Upper lobe of left lung (tissue), 6 donors: Measurements from ENCODE around the gene HELZ2. TPM values are rescaled to one million over a fixed set of nuclear protein-coding genes. Genes with fewer than 3 reads are reported as not detected.

Source experiments
- ATAC-seq, 2 donors: fragments of 200-7000 bp; cut with Tn5 transposase; one replicate each; pipeline ENCODE4 v1.9.1; 2022; ENCODE audit warnings: mild to moderate bottlenecking in 2 of 2, moderate library complexity in 2 of 2; ENCODE audit not compliant: low FRiP score in 2 of 2
- DNase-seq, 2 donors: peaks; one replicate each; pipeline ENCODE4 v3.0.0-alpha.2; 2019 to 2020
- H3K27ac ChIP-seq, 4 donors: fragments of 200-600 bp; sonication (generic); one replicate each; pipeline ENCODE4 v1.5.1; 2016 to 2019
- H3K27me3 ChIP-seq, 4 donors: fragments of 200-600 bp; sonication (generic); one replicate each; pipeline ENCODE4 v1.5.1; 2017 to 2019
- H3K36me3 ChIP-seq, 4 donors: fragments of 200-600 bp; sonication (generic); one replicate each; pipeline ENCODE4 v1.5.1; 2016 to 2019
- H3K4me1 ChIP-seq, 4 donors: fragments of 200-600 bp; sonication (generic); one replicate each; pipeline ENCODE4 v1.5.1; 2018 to 2019
- H3K4me3 ChIP-seq, 4 donors: fragments of 200-600 bp; sonication (generic); one replicate each; pipeline ENCODE4 v1.5.1; 2017 to 2019; ENCODE audit warnings: mild to moderate bottlenecking in 2 of 4, moderate library complexity in 1 of 4
- H3K9me3 ChIP-seq, 4 donors: fragments of 200-600 bp; sonication (generic); one replicate each; pipeline ENCODE4 v1.5.1; 2018 to 2019
- EP300 ChIP-seq, 4 donors: sonication (generic); formaldehyde crosslinking; IDR thresholded peaks; one replicate each; pipeline ENCODE4 v1.5.1; 2017; ENCODE audit warnings: antibody characterized with exemption in 4 of 4, control low read depth in 2 of 4
- POLR2A ChIP-seq, 4 donors: fragments of 450-650 bp; IDR thresholded peaks; one replicate each; pipeline ENCODE4 v1.5.1; 2016 to 2017; ENCODE audit warnings: antibody characterized with exemption in 4 of 4, mild to moderate bottlenecking in 2 of 4
- POLR2AphosphoS5 ChIP-seq, 2 donors: sonication (generic); formaldehyde crosslinking; IDR thresholded peaks; one replicate each; pipeline ENCODE4 v1.5.1; 2017; ENCODE audit warnings: antibody characterized with exemption in 2 of 2
- WGBS, 2 donors: methylation state at CpG; one replicate each; pipeline ENCODE4 v1.1.5; 2017 to 2018; 5-methylcytosine and 5-hydroxymethylcytosine counted together
- total RNA-seq, 6 donors: library from RNA; depleted of rRNA in 4 of 6; stranded (reverse); fragments of >200 nt in 4 of 6; gene quantifications; one replicate each; pipeline versions ENCODE4 v1.1.0 to v1.2.1, GENCODE V29; 2016 to 2021
- TF ChIP-seq, protein P1 (sequence below), 6 experiments: fragments of 450-650 bp in 4 of 6; fragments of 200-600 bp in 2 of 6; sonication (generic) in 2 of 6; IDR thresholded peaks; one replicate each; pipeline ENCODE4 v1.5.1; 2016 to 2019; ENCODE audit warnings: antibody characterized with exemption in 6 of 6
- donor health status: DM: no; HTN: no; CAD: no; lungs with moderate emphysema.
- donor health status: DM: no; HTN: yes; CAD: no; lungs with severe emphysema.

Gene HELZ2
- total RNA-seq, 6 donors from 2014 or later = 40.1 to 102 (median 56.6) TPM

DNA sequence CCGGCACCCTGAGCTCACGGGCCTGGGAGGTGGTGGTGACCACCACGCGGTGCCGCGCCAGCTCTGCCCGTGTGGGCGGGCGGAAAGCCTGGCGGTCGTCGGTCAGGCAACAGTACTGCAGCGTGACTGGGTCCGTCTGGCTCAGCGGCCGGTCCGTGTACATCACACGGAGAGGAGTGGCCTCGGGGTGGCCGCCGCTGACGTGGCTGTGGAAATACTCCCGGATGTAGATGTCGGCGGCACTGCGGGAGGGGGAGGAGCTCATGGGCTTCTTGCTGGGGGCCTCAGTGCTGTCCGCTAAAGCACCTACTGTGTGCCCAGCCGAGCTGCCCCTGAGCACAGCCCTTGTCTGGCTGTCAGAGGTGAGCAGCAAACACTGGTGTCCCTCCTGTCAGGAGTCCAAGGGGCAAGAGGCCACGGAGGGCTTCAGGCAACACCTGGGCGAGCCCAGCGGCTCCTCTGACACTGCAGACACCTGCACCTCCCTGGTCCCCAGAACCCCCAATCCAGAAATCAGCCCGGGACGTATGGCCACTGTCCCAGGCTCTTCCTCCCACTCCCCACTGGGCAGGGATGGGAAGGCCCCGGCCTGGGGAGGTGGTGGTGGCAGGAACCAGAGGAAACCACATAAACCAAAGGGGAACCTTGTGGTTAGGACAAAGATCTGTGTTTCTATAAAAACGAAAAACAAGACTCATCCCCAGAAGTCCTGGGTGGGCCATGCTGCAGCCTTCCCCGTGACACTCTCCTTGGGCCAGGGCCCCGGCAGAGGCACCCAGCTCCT is 6.5 kb downstream of the HELZ2 start:
- Histone ChIP-seq H3K27me3 (no peaks in the 10 kb centered on the region), H3K27ac (peak overlapping the region; percentile 10 to 80 (median 66)), H3K36me3 (peaks cover 19 to 65% (median 42%) of the 10 kb centered on the region in 4 donors), H3K4me3 (peak overlapping the region in 2 of 4 donors; percentile 9 to 22), H3K9me3 (no peaks in the 10 kb centered on the region), H3K4me1 (peaks cover 0 to 33% (median 20%) of the 10 kb centered on the region in 4 donors)
- TF ChIP-seq POLR2AphosphoS5 (IDR thresholded peaks at IDR 0.05) = no peak
- TF ChIP-seq, protein P1, sequence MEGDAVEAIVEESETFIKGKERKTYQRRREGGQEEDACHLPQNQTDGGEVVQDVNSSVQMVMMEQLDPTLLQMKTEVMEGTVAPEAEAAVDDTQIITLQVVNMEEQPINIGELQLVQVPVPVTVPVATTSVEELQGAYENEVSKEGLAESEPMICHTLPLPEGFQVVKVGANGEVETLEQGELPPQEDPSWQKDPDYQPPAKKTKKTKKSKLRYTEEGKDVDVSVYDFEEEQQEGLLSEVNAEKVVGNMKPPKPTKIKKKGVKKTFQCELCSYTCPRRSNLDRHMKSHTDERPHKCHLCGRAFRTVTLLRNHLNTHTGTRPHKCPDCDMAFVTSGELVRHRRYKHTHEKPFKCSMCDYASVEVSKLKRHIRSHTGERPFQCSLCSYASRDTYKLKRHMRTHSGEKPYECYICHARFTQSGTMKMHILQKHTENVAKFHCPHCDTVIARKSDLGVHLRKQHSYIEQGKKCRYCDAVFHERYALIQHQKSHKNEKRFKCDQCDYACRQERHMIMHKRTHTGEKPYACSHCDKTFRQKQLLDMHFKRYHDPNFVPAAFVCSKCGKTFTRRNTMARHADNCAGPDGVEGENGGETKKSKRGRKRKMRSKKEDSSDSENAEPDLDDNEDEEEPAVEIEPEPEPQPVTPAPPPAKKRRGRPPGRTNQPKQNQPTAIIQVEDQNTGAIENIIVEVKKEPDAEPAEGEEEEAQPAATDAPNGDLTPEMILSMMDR (IDR thresholded peaks at IDR 0.05) = peak in 2 of 6 experiments; percentile 11 to 34
- peak; percentile 61 to 67 for ATAC-seq
- 66 to 83% methylated on average over 25 to 35 of the region's 37 CpGs for WGBS, 2 donors
- peak; percentile 75 to 90 for DNase-seq

DNA sequence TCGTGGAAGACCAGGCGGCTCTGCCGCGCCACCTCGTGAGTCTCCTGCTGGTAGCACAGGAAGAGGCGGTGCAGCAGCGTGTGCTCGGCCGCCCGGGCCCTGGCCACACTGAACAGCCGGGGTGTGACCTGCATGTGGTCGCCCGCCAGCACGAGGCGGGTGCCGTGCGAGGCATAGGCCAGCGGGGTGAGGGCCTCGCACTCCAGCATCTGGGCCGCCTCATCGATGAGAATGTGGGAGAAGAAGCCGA is 7.0 kb downstream of the HELZ2 start:
- no peak overlapping the region for H3K4me3 ChIP-seq
- TF ChIP-seq, protein P1 (IDR thresholded peaks at IDR 0.05) = no peak
- TF ChIP-seq POLR2A (IDR thresholded peaks at IDR 0.05) (no peak), EP300 (IDR thresholded peaks at IDR 0.05) (no peak), POLR2AphosphoS5 (IDR thresholded peaks at IDR 0.05) (no peak)
- peak overlapping the region in 2 of 4 donors; percentile 74 to 80 for H3K27ac ChIP-seq
- peak; percentile 1 to 3 for ATAC-seq
- peaks cover 0 to 29% (median 17%) of the 10 kb centered on the region in 4 donors for H3K4me1 ChIP-seq
- H3K9me3 ChIP-seq = no peaks in the 10 kb centered on the region
- 58 to 93% methylated on average over 7 to 21 of the region's 22 CpGs for WGBS, 2 donors
- H3K27me3 ChIP-seq = no peaks in the 10 kb centered on the region
- no peak for DNase-seq
- peaks cover 25 to 65% (median 45%) of the 10 kb centered on the region in 4 donors for H3K36me3 ChIP-seq

DNA sequence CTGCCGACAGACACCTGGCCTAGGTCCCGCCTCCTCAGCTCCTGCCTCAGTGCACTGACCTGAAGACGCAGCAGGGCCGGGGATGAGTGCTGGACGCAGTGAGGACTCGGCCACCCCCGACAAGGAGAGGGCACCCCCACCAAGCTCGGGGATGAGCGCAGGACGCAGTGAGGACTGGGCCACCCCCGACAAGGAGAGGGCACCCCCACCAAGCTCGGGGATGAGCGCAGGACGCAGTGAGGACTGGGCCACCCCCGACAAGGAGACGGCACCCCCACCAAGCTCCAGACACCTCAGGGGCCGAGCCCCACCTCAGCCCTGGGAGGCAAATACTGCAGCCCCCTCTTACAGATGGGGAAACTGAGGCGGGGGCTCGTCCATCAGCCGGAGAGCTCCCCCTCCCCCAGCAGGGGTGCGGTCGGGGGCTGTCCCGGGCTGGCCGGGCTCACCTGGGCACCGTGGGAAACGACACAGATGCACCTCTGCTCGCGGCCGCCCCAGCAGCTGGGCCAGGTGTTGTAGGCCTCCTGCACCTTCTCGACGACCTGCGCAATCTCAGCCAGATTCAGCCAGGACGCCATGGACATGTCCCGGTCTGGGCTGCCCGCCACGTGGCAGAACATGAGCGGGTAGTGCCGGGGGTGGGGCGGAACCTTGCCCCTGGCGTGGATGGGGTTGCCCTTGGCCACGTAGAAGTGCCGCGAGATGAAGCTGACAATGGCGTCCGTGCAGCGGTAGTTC is 7.5 kb downstream of the HELZ2 start:
- peaks cover 0 to 29% (median 17%) of the 10 kb centered on the region in 4 donors for H3K4me1 ChIP-seq
- H3K4me3 ChIP-seq = no peak overlapping the region
- no peaks in the 10 kb centered on the region for H3K9me3 ChIP-seq
- peak overlapping the region in 1 of 4 donors; percentile 74 for H3K27ac ChIP-seq
- H3K36me3 ChIP-seq = peaks cover 29 to 68% (median 47%) of the 10 kb centered on the region in 4 donors
- WGBS, 2 donors = 92 to 96% methylated on average over 14 to 46 of the region's 46 CpGs
- no peaks in the 10 kb centered on the region for H3K27me3 ChIP-seq
- DNase-seq = peak in 1 of 2 donors; percentile 80
- TF ChIP-seq POLR2AphosphoS5 (IDR thresholded peaks at IDR 0.05) = no peak
- TF ChIP-seq, protein P1 (IDR thresholded peaks at IDR 0.05) = no peak
- no peak for TF ChIP-seq EP300 (IDR thresholded peaks at IDR 0.05)
- TF ChIP-seq POLR2A (IDR thresholded peaks at IDR 0.05) = no peak
- no peak for ATAC-seq

DNA sequence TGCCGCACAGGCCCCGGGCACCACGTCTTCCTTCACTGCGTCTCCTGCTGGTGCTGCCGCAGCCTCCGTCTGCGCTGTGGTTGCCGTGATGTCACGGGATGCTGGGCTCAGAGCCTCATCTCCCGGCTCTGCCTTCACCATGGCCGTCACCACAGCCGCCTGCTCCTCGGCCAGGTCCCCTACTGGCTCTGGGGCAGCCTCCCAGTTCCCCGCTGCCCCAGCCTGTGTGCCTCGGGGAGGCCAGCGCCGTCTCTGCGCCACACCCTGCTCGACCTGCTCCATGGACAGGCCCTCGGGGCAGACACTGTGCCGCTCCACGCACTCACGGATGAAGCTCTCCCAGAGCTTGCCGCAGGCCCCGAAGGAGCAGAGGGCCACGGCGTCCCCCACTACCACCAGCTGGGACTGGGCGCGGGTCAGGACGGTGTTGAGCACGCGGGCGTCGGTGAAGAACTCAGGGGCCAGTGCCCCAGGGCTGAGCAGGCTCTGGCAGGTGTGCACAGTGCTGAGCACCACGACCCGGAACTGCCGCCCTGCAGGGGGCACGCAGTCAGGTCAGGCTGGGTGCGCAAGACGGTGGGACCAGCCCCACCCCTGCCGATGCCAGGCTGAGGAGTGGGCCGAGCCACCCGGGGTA is 8.2 kb downstream of the HELZ2 start:
- no peak for ATAC-seq
- no peaks in the 10 kb centered on the region for H3K9me3 ChIP-seq
- TF ChIP-seq EP300 (IDR thresholded peaks at IDR 0.05) (no peak), POLR2A (IDR thresholded peaks at IDR 0.05) (no peak), POLR2AphosphoS5 (IDR thresholded peaks at IDR 0.05) (no peak)
- TF ChIP-seq, protein P1 (IDR thresholded peaks at IDR 0.05) = no peak
- no peaks in the 10 kb centered on the region for H3K27me3 ChIP-seq
- H3K4me1 ChIP-seq = peaks cover 0 to 29% (median 17%) of the 10 kb centered on the region in 4 donors
- WGBS, 2 donors = 95 to 97% methylated on average over 22 to 38 of the region's 43 CpGs
- H3K36me3 ChIP-seq = peaks cover 29 to 75% (median 54%) of the 10 kb centered on the region in 4 donors
- no peak overlapping the region for H3K4me3 ChIP-seq
- H3K27ac ChIP-seq = no peak overlapping the region
- DNase-seq = peak in 1 of 2 donors; percentile 78
